ENCODE results near the gene SLC43A2.

DNA sequence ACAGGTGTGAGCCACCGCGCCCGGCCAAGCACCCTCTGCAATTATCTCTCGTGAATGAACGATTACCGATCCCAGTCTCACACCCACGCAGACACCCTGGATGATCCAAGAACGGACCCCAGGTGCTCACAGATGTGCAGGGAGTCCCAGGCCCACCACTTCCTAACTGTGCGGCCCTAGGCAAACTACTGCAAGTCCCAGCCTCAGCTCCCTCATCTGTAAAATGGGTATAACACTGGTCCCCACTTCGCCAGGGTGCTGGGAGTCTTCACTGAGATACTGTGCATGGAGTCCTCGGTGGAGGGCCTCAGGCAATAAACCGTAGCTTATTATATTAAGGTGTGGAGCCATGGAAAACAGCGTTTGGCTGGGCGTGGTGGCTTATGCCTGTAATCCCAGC, 44.5 kb downstream of the SLC43A2 start:
- TF ChIP-seq, protein P1, sequence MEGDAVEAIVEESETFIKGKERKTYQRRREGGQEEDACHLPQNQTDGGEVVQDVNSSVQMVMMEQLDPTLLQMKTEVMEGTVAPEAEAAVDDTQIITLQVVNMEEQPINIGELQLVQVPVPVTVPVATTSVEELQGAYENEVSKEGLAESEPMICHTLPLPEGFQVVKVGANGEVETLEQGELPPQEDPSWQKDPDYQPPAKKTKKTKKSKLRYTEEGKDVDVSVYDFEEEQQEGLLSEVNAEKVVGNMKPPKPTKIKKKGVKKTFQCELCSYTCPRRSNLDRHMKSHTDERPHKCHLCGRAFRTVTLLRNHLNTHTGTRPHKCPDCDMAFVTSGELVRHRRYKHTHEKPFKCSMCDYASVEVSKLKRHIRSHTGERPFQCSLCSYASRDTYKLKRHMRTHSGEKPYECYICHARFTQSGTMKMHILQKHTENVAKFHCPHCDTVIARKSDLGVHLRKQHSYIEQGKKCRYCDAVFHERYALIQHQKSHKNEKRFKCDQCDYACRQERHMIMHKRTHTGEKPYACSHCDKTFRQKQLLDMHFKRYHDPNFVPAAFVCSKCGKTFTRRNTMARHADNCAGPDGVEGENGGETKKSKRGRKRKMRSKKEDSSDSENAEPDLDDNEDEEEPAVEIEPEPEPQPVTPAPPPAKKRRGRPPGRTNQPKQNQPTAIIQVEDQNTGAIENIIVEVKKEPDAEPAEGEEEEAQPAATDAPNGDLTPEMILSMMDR (IDR thresholded peaks at IDR 0.05) = no peak
- TF ChIP-seq POLR2AphosphoS5 (IDR thresholded peaks at IDR 0.05) = no peak

Measured in esophagus muscularis mucosa (tissue), 3 donors.